Gastrocnemius medialis (tissue), 4 donors: ENCODE data around the gene ASAP3. TPM values are rescaled to one million over a fixed set of nuclear protein-coding genes. Genes with fewer than 3 reads are reported as not detected.

Experiments used
- ATAC-seq, 2 donors: fragments of 150-250 bp; one replicate each; pipeline ENCODE4 v1.9.1; 2016
- DNase-seq, 2 donors: peaks; one replicate each; pipeline ENCODE4 v3.0.0-alpha.2; 2019
- H3K27ac ChIP-seq, 4 donors: fragments of 200-600 bp; sonication (generic); 1 replicate in 1 of 4; 2 replicates in 3 of 4; pipeline ENCODE4 v1.5.1; 2016 to 2018; ENCODE audit warnings: mild to moderate bottlenecking in 2 of 4, moderate library complexity in 1 of 4
- H3K27me3 ChIP-seq, 3 donors: fragments of 200-600 bp; sonication (generic) in 2 of 3; 1 replicate in 1 of 3; 2 replicates in 2 of 3; pipeline versions ENCODE4 v1.5.1 to v1.6.0; 2016 to 2019; ENCODE audit warnings: mild to moderate bottlenecking in 1 of 3, moderate library complexity in 1 of 3
- H3K36me3 ChIP-seq, 2 donors: fragments of 200-600 bp; sonication (generic) in 1 of 2; one replicate each; pipeline ENCODE4 v1.5.1; 2017 to 2018
- H3K4me1 ChIP-seq, 2 donors: fragments of 200-600 bp; sonication (generic) in 1 of 2; one replicate each; pipeline ENCODE4 v1.5.1; 2016 to 2017; ENCODE audit warnings: mild to moderate bottlenecking in 2 of 2
- H3K4me3 ChIP-seq, 4 donors: fragments of 200-600 bp; sonication (generic) in 3 of 4; 1 replicate in 1 of 4; 2 replicates in 3 of 4; pipeline ENCODE4 v1.5.1; 2016 to 2019; ENCODE audit warnings: mild to moderate bottlenecking in 2 of 4
- H3K9me3 ChIP-seq, 3 donors: fragments of 200-600 bp; sonication (generic) in 2 of 3; 1 replicate in 1 of 3; 2 replicates in 2 of 3; pipeline ENCODE4 v1.5.1; 2016 to 2019
- CTCF ChIP-seq, 5 experiments: fragments of 450-650 bp in 3 of 5; fragments of 200-600 bp in 2 of 5; sonication (generic) in 2 of 5; IDR thresholded peaks in 4 of 5; conservative IDR thresholded peaks in 1 of 5; 1 replicate in 4 of 5; 2 replicates in 1 of 5; pipeline ENCODE4 v1.5.1; 2016 to 2019; ENCODE audit warnings: antibody characterized with exemption in 5 of 5, mild to moderate bottlenecking in 3 of 5, moderate library complexity in 3 of 5
- POLR2A ChIP-seq, 2 donors: fragments of 450-650 bp; IDR thresholded peaks; one replicate each; pipeline ENCODE4 v1.6.1; 2017; ENCODE audit warnings: antibody characterized with exemption in 2 of 2, mild to moderate bottlenecking in 2 of 2, moderate library complexity in 2 of 2
- in situ Hi-C, 4 donors: fragments of 200-750 bp; cut with MboI; loops; one replicate each; pipeline versions ENCODE4 v1.15.0 to v1.8.0; 2017; ENCODE audit warnings: low sequenced_read_pairs in 4 of 4
- intact Hi-C: fragments of 100-400 bp; cut with DNase I; formaldehyde crosslinking; loops from one replicate; pipeline ENCODE4 v1.15.1; 2023; ENCODE audit warnings: low total_unique reads
- total RNA-seq, 4 donors: library from RNA; depleted of rRNA; stranded (reverse); fragments of >200 nt; gene quantifications; one replicate each; pipeline versions ENCODE4 v1.1.0 to v1.2.3, GENCODE V29; 2016

ASAP3 gene
- total RNA-seq, 4 donors from 2014 or later = 55.5 to 129 (median 93.2) TPM

- Histone ChIP-seq H3K4me1 (peaks cover 0 to 4% of the 10 kb centered on the region in 2 donors), H3K27me3 (no peaks in the 10 kb centered on the region), H3K9me3 (no peaks in the 10 kb centered on the region), H3K27ac (no peak overlapping the region), H3K4me3 (no peak overlapping the region), H3K36me3 (peaks cover 0 to 28% of the 10 kb centered on the region in 2 donors)
- intact Hi-C loops (no loop called here), in situ Hi-C loops (no loop called here)
- ATAC-seq (no peak), DNase-seq (no peak)
- TF ChIP-seq CTCF (IDR thresholded peaks at IDR 0.05 in 4 of 5, conservative IDR thresholded peaks at IDR 0.05 in 1 of 5) (no peak), POLR2A (IDR thresholded peaks at IDR 0.05) (no peak)
Observed at GRCh38 chr1:23441446-23442148, 42.4 kb downstream of the ASAP3 start.

- no peaks in the 10 kb centered on the region for H3K27me3 ChIP-seq
- H3K27ac ChIP-seq = no peak overlapping the region
- intact Hi-C loops = no loop called here
- H3K36me3 ChIP-seq = peaks cover 0 to 46% of the 10 kb centered on the region in 2 donors
- H3K9me3 ChIP-seq = no peaks in the 10 kb centered on the region
- no peak for ATAC-seq
- H3K4me1 ChIP-seq = no peaks in the 10 kb centered on the region
- TF ChIP-seq CTCF (IDR thresholded peaks at IDR 0.05 in 4 of 5, conservative IDR thresholded peaks at IDR 0.05 in 1 of 5) (no peak), POLR2A (IDR thresholded peaks at IDR 0.05) (no peak)
- in situ Hi-C loops = no loop called here
- DNase-seq = no peak
- H3K4me3 ChIP-seq = no peak overlapping the region
Observed at GRCh38 chr1:23438545-23438944, 45.4 kb downstream of the ASAP3 start.

GRCh38 chr1:23437355-23437664 lies 46.7 kb downstream of the ASAP3 start:
- no peak for DNase-seq
- Histone ChIP-seq H3K27ac (no peak overlapping the region), H3K4me3 (no peak overlapping the region), H3K9me3 (no peaks in the 10 kb centered on the region), H3K36me3 (peaks cover 0 to 57% of the 10 kb centered on the region in 2 donors), H3K27me3 (no peaks in the 10 kb centered on the region), H3K4me1 (no peaks in the 10 kb centered on the region)
- in situ Hi-C loops = no loop called here
- intact Hi-C loops = no loop called here
- TF ChIP-seq CTCF (IDR thresholded peaks at IDR 0.05 in 4 of 5, conservative IDR thresholded peaks at IDR 0.05 in 1 of 5) (no peak), POLR2A (IDR thresholded peaks at IDR 0.05) (no peak)
- ATAC-seq = no peak

- no peak overlapping the region for H3K4me3 ChIP-seq
- no peaks in the 10 kb centered on the region for H3K4me1 ChIP-seq
- intact Hi-C loops = no loop called here
- H3K9me3 ChIP-seq = no peaks in the 10 kb centered on the region
- H3K27me3 ChIP-seq = no peaks in the 10 kb centered on the region
- TF ChIP-seq POLR2A (IDR thresholded peaks at IDR 0.05) = no peak
- TF ChIP-seq CTCF (IDR thresholded peaks at IDR 0.05 in 4 of 5, conservative IDR thresholded peaks at IDR 0.05 in 1 of 5) = no peak
- no peak for DNase-seq
- ATAC-seq = peak; percentile 26 to 38
- in situ Hi-C loops = no loop called here
- peaks cover 0 to 56% of the 10 kb centered on the region in 2 donors for H3K36me3 ChIP-seq
- H3K27ac ChIP-seq = peak overlapping the region in 3 of 4 donors; percentile 45 to 64 (median 58)
Observed at GRCh38 chr1:23436520-23437354, 47.2 kb downstream of the ASAP3 start.
